ENCODE results near the gene P3R3URF. TPM values are rescaled to one million over a fixed set of nuclear protein-coding genes. Genes with fewer than 3 reads are reported as not detected.
A peak's percentile ranks its signal among the peaks of the same experiment; 100 is the strongest.

Gene P3R3URF
- total RNA-seq, 4 donors from 2014 or later: not detected

GRCh38 chr1:46133781-46134350 is 42.4 kb downstream of the P3R3URF start:
- peak overlapping the region in 2 of 4 donors; percentile 66 to 69 for H3K4me3 ChIP-seq
- H3K9me3 ChIP-seq: no peaks in the 10 kb centered on the region
- DNase-seq: no peak
- H3K36me3 ChIP-seq: no peaks in the 10 kb centered on the region
- H3K27me3 ChIP-seq: no peaks in the 10 kb centered on the region
- peak overlapping the region in 2 of 4 donors; percentile 74 to 96 for H3K27ac ChIP-seq
- H3K4me1 ChIP-seq: peaks cover 0 to 10% (median 2%) of the 10 kb centered on the region in 4 donors
- no peak for TF ChIP-seq POLR2A (IDR thresholded peaks at IDR 0.05)
- TF ChIP-seq, protein P1, sequence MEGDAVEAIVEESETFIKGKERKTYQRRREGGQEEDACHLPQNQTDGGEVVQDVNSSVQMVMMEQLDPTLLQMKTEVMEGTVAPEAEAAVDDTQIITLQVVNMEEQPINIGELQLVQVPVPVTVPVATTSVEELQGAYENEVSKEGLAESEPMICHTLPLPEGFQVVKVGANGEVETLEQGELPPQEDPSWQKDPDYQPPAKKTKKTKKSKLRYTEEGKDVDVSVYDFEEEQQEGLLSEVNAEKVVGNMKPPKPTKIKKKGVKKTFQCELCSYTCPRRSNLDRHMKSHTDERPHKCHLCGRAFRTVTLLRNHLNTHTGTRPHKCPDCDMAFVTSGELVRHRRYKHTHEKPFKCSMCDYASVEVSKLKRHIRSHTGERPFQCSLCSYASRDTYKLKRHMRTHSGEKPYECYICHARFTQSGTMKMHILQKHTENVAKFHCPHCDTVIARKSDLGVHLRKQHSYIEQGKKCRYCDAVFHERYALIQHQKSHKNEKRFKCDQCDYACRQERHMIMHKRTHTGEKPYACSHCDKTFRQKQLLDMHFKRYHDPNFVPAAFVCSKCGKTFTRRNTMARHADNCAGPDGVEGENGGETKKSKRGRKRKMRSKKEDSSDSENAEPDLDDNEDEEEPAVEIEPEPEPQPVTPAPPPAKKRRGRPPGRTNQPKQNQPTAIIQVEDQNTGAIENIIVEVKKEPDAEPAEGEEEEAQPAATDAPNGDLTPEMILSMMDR (IDR thresholded peaks at IDR 0.05): no peak

GRCh38 chr1:46133181-46133658 is 43.1 kb downstream of the P3R3URF start:
- Histone ChIP-seq H3K27ac (peak overlapping the region; percentile 66 to 96 (median 75)), H3K4me3 (peak overlapping the region; percentile 56 to 72 (median 68))

GRCh38 chr1:46132529-46133180 is 43.6 kb downstream of the P3R3URF start, which contains the start of gene PIK3R3:
Gene PIK3R3, minus strand, starts transcription at chr1:46132629. Its CDS starts 677 bp downstream, at chr1:46131952.
- DNase-seq: peak; percentile 88 to 99 (median 97)
- Histone ChIP-seq H3K27ac (peak within 1 kb of the TSS; percentile 74 to 96 (median 84)), H3K9me3 (no peaks in the 10 kb centered on the region), H3K27me3 (no peaks in the 10 kb centered on the region), H3K4me3 (peak within 1 kb of the TSS; percentile 56 to 72 (median 68)), H3K36me3 (no peaks in the 10 kb centered on the region), H3K4me1 (peaks cover 0 to 10% (median 2%) of the 10 kb centered on the region in 4 donors)
- TF ChIP-seq, protein P1 (IDR thresholded peaks at IDR 0.05): peak in 2 of 6 experiments; percentile 15 to 21
- peak; percentile 80 to 84 for TF ChIP-seq POLR2A (IDR thresholded peaks at IDR 0.05)

More at GRCh38 chr1:46133181-46133658, 43.1 kb downstream of the P3R3URF start:
- H3K4me1 ChIP-seq: peaks cover 0 to 10% (median 2%) of the 10 kb centered on the region in 4 donors
- TF ChIP-seq, protein P1 (IDR thresholded peaks at IDR 0.05): peak in 1 of 6 experiments; percentile 4
- no peak for TF ChIP-seq POLR2A (IDR thresholded peaks at IDR 0.05)
- peak in 1 of 3 donors; percentile 56 for DNase-seq
- H3K27me3 ChIP-seq: no peaks in the 10 kb centered on the region
- H3K9me3 ChIP-seq: no peaks in the 10 kb centered on the region
- no peaks in the 10 kb centered on the region for H3K36me3 ChIP-seq

GRCh38 chr1:46131712-46132528 is 44.4 kb downstream of the P3R3URF start:
- peak overlapping the region; percentile 72 to 96 (median 83) for H3K27ac ChIP-seq
- H3K4me1 ChIP-seq: peaks cover 0 to 10% (median 2%) of the 10 kb centered on the region in 4 donors
- no peaks in the 10 kb centered on the region for H3K9me3 ChIP-seq
- TF ChIP-seq, protein P1 (IDR thresholded peaks at IDR 0.05): no peak
- no peak for TF ChIP-seq POLR2A (IDR thresholded peaks at IDR 0.05)
- no peaks in the 10 kb centered on the region for H3K27me3 ChIP-seq
- H3K36me3 ChIP-seq: no peaks in the 10 kb centered on the region
- peak; percentile 49 to 71 (median 54) for DNase-seq
- H3K4me3 ChIP-seq: peak overlapping the region; percentile 56 to 72 (median 68)

DNA sequence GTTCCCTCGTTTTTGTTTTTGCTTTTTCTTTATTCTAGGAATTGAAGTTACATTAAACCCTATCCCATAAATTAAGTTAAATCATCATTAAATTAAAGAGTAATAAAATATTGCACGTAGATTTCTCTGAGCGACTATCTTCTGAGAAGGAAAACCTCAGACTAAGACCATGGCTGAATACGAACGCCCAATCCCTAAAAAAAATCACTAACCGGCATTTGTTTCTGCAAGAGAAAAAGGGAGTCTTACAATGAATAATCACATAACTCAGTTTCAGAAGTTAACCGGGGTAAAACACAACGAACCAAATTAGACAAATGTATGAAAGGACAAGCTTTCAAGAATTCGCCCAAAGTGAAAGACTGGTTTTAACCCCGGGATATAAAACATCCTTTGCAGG is 45.2 kb downstream of the P3R3URF start:
- peaks cover 0 to 10% (median 2%) of the 10 kb centered on the region in 4 donors for H3K4me1 ChIP-seq
- H3K27me3 ChIP-seq: no peaks in the 10 kb centered on the region
- no peaks in the 10 kb centered on the region for H3K9me3 ChIP-seq
- no peak for TF ChIP-seq POLR2A (IDR thresholded peaks at IDR 0.05)
- TF ChIP-seq, protein P1 (IDR thresholded peaks at IDR 0.05): no peak
- peak overlapping the region in 2 of 4 donors; percentile 72 to 96 for H3K27ac ChIP-seq
- DNase-seq: no peak
- no peaks in the 10 kb centered on the region for H3K36me3 ChIP-seq
- H3K4me3 ChIP-seq: peak overlapping the region; percentile 56 to 72 (median 68)

All from Peyer's patch (tissue), 4 donors.